ENCODE results near the gene CLNS1A. TPM values are rescaled to one million over a fixed set of nuclear protein-coding genes. Genes with fewer than 3 reads are reported as not detected.

The CLNS1A gene
- total and polyA plus RNA-seq, 9 of the 15 experiments (the other 6 are each of a cell fraction or from before 2014, with no cell fraction given), result 146 to 472 (median 345) TPM

DNA sequence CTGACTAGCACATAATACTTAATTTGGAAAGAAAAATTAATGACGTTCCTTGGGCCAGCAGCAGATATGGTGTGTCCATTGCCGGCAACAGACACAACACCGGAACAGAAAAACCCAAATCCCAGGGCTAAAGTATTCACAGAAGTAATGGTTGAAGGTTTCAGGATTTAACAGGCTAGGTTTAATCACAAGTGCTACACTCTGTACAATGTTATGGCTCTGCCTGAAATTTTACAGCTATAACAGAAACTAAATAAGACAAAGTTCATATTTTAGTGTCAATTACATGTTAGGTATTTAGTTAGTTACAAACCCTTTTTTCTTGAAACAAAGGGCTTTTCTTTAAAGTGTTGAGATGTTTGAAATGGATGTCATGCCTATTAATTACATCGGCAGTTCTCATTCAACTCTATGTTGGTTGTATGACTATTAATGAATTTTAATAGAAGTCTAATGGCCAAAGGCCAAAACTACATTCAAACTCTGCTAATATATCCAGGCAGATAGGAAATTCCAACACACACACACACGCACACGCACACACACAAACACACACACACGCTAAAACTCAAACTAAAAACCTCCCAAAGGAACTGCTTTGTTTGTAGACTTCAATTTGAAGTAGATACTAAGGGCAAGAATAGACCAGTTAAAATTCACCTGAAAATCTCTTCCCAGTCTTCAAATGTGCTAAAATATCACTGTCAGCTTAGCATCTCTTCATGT is 27.8 kb upstream of the CLNS1A start:
- Histone ChIP-seq H3K27me3 (ENCODE audit: control insufficient read depth in 2 of 2, insufficient read depth in 2 of 2, low read length in 2 of 2) (no peaks in the 10 kb centered on the region), H3K36me3 (ENCODE audit: control insufficient read depth, insufficient read depth, low read length) (peaks cover 48% of the 10 kb centered on the region), H3K9me1 (ENCODE audit: control insufficient read depth, insufficient read depth, low read length) (no peaks in the 10 kb centered on the region), H3K4me1 (replicated peaks in 1 of 2; ENCODE audit: control insufficient read depth in 2 of 2, insufficient read depth in 2 of 2, low read length in 2 of 2) (no peaks in the 10 kb centered on the region), H3K4me3 (no peak overlapping the region), H4K20me1 (replicated peaks; ENCODE audit: control insufficient read depth, insufficient read depth, low read length) (no peaks in the 10 kb centered on the region), H3K27ac (ENCODE audit: extremely low read depth, low read depth, low read length) (no peak overlapping the region), H3K9ac (ENCODE audit: insufficient read depth in 1 of 2, low read depth in 2 of 2, low read length in 2 of 2) (no peak overlapping the region), H3K9me3 (replicated peaks; ENCODE audit: control insufficient read depth, insufficient read depth, low read depth, low read length) (no peaks in the 10 kb centered on the region), H2AFZ (ENCODE audit: low read depth, low read length) (no peak overlapping the region), H3K79me2 (ENCODE audit: control insufficient read depth, insufficient read depth, low read length) (no peaks in the 10 kb centered on the region), H3K4me2 (ENCODE audit: insufficient read depth, low read length) (no peak overlapping the region)
- BruUV-seq (replicated peaks), result no TSS peak
- in situ Hi-C loops (cut with MboI) (no loop called here), intact Hi-C loops (cut with micrococcal nuclease) (no loop called here)
- TF ChIP-seq ZNF384 (IDR thresholded peaks at IDR 0.05; ENCODE audit: low read depth, low read length) (no peak), CBFA2T3 (IDR thresholded peaks at IDR 0.05) (no peak), NR2F6 (CRISPR knock-in tag; IDR thresholded peaks at IDR 0.05) (no peak), MAFK (IDR thresholded peaks at IDR 0.05; ENCODE audit: low read length) (no peak), NFATC3 (IDR thresholded peaks at IDR 0.05) (no peak), PRMT5 (CRISPR knock-in tag; IDR thresholded peaks at IDR 0.05) (no peak), BCOR (IDR thresholded peaks at IDR 0.05) (no peak), XRCC5 (IDR thresholded peaks at IDR 0.05; ENCODE audit: low read depth, low read length) (no peak)
- TF ChIP-seq, protein P1, sequence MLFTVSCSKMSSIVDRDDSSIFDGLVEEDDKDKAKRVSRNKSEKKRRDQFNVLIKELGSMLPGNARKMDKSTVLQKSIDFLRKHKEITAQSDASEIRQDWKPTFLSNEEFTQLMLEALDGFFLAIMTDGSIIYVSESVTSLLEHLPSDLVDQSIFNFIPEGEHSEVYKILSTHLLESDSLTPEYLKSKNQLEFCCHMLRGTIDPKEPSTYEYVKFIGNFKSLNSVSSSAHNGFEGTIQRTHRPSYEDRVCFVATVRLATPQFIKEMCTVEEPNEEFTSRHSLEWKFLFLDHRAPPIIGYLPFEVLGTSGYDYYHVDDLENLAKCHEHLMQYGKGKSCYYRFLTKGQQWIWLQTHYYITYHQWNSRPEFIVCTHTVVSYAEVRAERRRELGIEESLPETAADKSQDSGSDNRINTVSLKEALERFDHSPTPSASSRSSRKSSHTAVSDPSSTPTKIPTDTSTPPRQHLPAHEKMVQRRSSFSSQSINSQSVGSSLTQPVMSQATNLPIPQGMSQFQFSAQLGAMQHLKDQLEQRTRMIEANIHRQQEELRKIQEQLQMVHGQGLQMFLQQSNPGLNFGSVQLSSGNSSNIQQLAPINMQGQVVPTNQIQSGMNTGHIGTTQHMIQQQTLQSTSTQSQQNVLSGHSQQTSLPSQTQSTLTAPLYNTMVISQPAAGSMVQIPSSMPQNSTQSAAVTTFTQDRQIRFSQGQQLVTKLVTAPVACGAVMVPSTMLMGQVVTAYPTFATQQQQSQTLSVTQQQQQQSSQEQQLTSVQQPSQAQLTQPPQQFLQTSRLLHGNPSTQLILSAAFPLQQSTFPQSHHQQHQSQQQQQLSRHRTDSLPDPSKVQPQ (CRISPR knock-in tag; IDR thresholded peaks at IDR 0.05; ENCODE audit: borderline replicate concordance), result no peak
- TF ChIP-seq, protein P2, sequence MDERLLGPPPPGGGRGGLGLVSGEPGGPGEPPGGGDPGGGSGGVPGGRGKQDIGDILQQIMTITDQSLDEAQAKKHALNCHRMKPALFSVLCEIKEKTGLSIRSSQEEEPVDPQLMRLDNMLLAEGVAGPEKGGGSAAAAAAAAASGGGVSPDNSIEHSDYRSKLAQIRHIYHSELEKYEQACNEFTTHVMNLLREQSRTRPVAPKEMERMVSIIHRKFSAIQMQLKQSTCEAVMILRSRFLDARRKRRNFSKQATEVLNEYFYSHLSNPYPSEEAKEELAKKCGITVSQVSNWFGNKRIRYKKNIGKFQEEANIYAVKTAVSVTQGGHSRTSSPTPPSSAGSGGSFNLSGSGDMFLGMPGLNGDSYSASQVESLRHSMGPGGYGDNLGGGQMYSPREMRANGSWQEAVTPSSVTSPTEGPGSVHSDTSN (CRISPR knock-in tag; IDR thresholded peaks at IDR 0.05; ENCODE audit: low read depth), result no peak
- TF ChIP-seq, protein P2 (tag; conservative IDR thresholded peaks at IDR 0.05; ENCODE audit: low read depth), result no peak
- 94% methylated on average over 7 of the region's 7 CpGs for WGBS (ENCODE audit: insufficient coverage, low coverage, missing lambda C conversion rate)
- FAIRE-seq (no peak), DNase-seq (ENCODE audit: extremely low read depth in 1 of 4, low spot score in 3 of 4) (no peak), ATAC-seq (no peak)
- ChIA-PET POLR2A (interaction anchor here (0.7 kb wide), 1 partner anchor 24 kb away, joined by 3 read pairs; no protein-coding TSS in a partner anchor), CTCF (ENCODE audit: low intra/inter-chr PET ratio) (no interaction called here)

All from K562 (cell line).